HepG2 (cell line): Measurements from ENCODE around the gene PAM16. TPM values are rescaled to one million over a fixed set of nuclear protein-coding genes. Genes with fewer than 3 reads are reported as not detected.

Source experiments
- DR1 ChIP-seq: sonication (generic); formaldehyde crosslinking; IDR thresholded peaks from 2 replicates; pipeline ENCODE4 v1.8.0; 2021; ENCODE audit warnings: mild to moderate bottlenecking, missing genetic modification reagents, inconsistent platforms
- HIC2 ChIP-seq: sonication (generic); formaldehyde crosslinking; IDR thresholded peaks from 2 replicates; pipeline ENCODE4 v1.9.0; 2022; ENCODE audit warnings: low read depth, missing genetic modification reagents
- HMGXB4 ChIP-seq, 2 experiments: sonication (generic) in 1 of 2; formaldehyde crosslinking in 1 of 2; IDR thresholded peaks; 2 replicates each; pipeline versions ENCODE4 v1.4.0 to v1.6.1; 2018 to 2020; ENCODE audit warnings: missing genetic modification reagents in 2 of 2, borderline replicate concordance in 1 of 2, low read depth in 1 of 2, mild to moderate bottlenecking in 1 of 2, missing biosample characterization in 1 of 2
- HNF1B ChIP-seq: sonication (generic); formaldehyde crosslinking; IDR thresholded peaks from 2 replicates; pipeline ENCODE4 v1.5.1; 2020; ENCODE audit warnings: mild to moderate bottlenecking, moderate library complexity, missing genetic modification reagents
- JDP2 ChIP-seq: sonication (generic); formaldehyde crosslinking; IDR thresholded peaks from 2 replicates; pipeline ENCODE4 v1.8.1; 2022; ENCODE audit warnings: missing genetic modification reagents, borderline replicate concordance
- MYC ChIP-seq: sonication (generic); formaldehyde crosslinking; IDR thresholded peaks from 2 replicates; pipeline ENCODE4 v1.9.0; 2021; ENCODE audit warnings: missing genetic modification reagents, borderline replicate concordance
- PTBP1 ChIP-seq: fragments of 200-400 bp; formaldehyde crosslinking; IDR thresholded peaks from 2 replicates; pipeline ENCODE4 v1.6.1; 2018; ENCODE audit warnings: low read length, low read depth; ENCODE audit not compliant: poor library complexity, severe bottlenecking
- RNF2 ChIP-seq: fragments of 450-650 bp; conservative IDR thresholded peaks from 2 replicates; pipeline ENCODE4 v1.6.1; 2016; ENCODE audit warnings: low read depth
- SAP130 ChIP-seq: IDR thresholded peaks from 2 replicates; pipeline ENCODE4 v1.6.1; 2016; ENCODE audit warnings: low read depth
- SOX5 ChIP-seq: IDR thresholded peaks from 2 replicates; pipeline ENCODE4 v1.6.1; 2016; ENCODE audit warnings: borderline replicate concordance
- USF2 ChIP-seq, 2 experiments: sonication (generic) in 1 of 2; formaldehyde crosslinking in 1 of 2; IDR thresholded peaks; 2 replicates each; pipeline versions ENCODE4 v1.5.1 to v1.6.1; 2011 to 2020; ENCODE audit warnings: borderline replicate concordance in 1 of 2, low read depth in 1 of 2, low read length in 1 of 2, mild to moderate bottlenecking in 1 of 2, missing genetic modification reagents in 1 of 2, moderate library complexity in 1 of 2
- ZBTB1 ChIP-seq: sonication (generic); formaldehyde crosslinking; IDR thresholded peaks from 2 replicates; pipeline ENCODE4 v1.4.0; 2020; ENCODE audit warnings: missing genetic modification reagents, borderline replicate concordance
- ZNF230 ChIP-seq: sonication (generic); formaldehyde crosslinking; IDR thresholded peaks from 2 replicates; pipeline ENCODE4 v1.4.0; 2020; ENCODE audit warnings: mild to moderate bottlenecking, missing genetic modification reagents
- ZNF329 ChIP-seq: sonication (generic); formaldehyde crosslinking; IDR thresholded peaks from 2 replicates; pipeline ENCODE4 v1.9.0; 2021; ENCODE audit warnings: low read depth, mild to moderate bottlenecking, missing genetic modification reagents
- ZSCAN22 ChIP-seq: sonication (generic); formaldehyde crosslinking; IDR thresholded peaks from 2 replicates; pipeline ENCODE4 v1.4.0; 2020; ENCODE audit warnings: mild to moderate bottlenecking, missing genetic modification reagents
- polyA plus RNA-seq, 8 experiments: library from polyadenylated mRNA; depleted of rRNA in 3 of 8; stranded (reverse) in 7 of 8; unstranded in 1 of 8; fragments of >200 nt; fragmentation: Illumina TruSeq in 4 of 8; extraction: Trizol in 4 of 8; gene quantifications; 2 replicates each; pipeline versions ENCODE4 v1.2.1 to v1.2.3, GENCODE V29; 2011 to 2016; ENCODE audit warnings: low read depth in 4 of 8, missing spikeins in 1 of 8, mixed read lengths in 1 of 8; ENCODE audit not compliant: insufficient read depth in 1 of 8
- total RNA-seq, 5 experiments: library from RNA; depleted of rRNA; stranded (reverse); fragments of >200 nt; fragmentation: Illumina TruSeq; extraction: Trizol; gene quantifications; 2 replicates each; pipeline ENCODE4 v1.2.3, GENCODE V29; 2016; ENCODE audit warnings: low read depth in 1 of 5
- TF ChIP-seq, protein P1 (sequence below): sonication (generic); formaldehyde crosslinking; IDR thresholded peaks from 2 replicates; pipeline ENCODE4 v1.5.0; 2020; ENCODE audit warnings: mild to moderate bottlenecking, missing genetic modification reagents

PAM16 gene
- total and polyA plus RNA-seq, 2 of the 13 experiments (the other 11 are each of a cell fraction or from before 2014, with no cell fraction given): 51.5 to 51.8 TPM

- TF ChIP-seq HMGXB4 (CRISPR knock-in tag; IDR thresholded peaks at IDR 0.05; ENCODE audit: borderline replicate concordance in 1 of 2, low read depth in 1 of 2) (peak; percentile 85 to 89), ZSCAN22 (CRISPR knock-in tag) (no peak), RNF2 (0 out of 2 replicates have a peak, but pooled peaks have one; percentile 24), MYC (CRISPR knock-in tag) (peak; percentile 59; the same call in 1 of the 2 replicates), DR1 (CRISPR knock-in tag) (peak; percentile 46; the same call in 1 of the 2 replicates), USF2 (IDR thresholded peaks at IDR 0.05; ENCODE audit: low read depth, low read length) (no peak), USF2 (CRISPR knock-in tag; IDR thresholded peaks at IDR 0.05; ENCODE audit: borderline replicate concordance) (0 out of 2 replicates have a peak, but pooled peaks have one; percentile 15), SAP130 (CRISPR knock-in tag) (peak; percentile 60), PTBP1 (peak; percentile 36), HIC2 (CRISPR knock-in tag) (peak; percentile 47; the same call in 1 of the 2 replicates), HNF1B (CRISPR knock-in tag) (peak; percentile 91), SOX5 (CRISPR knock-in tag) (no peak; the same call in 1 of the 2 replicates), ZNF329 (CRISPR knock-in tag) (0 out of 2 replicates have a peak, but pooled peaks have one; percentile 33), ZBTB1 (CRISPR knock-in tag) (no peak), JDP2 (CRISPR knock-in tag) (no peak), ZNF230 (0 out of 2 replicates have a peak, but pooled peaks have one; percentile 59)
- TF ChIP-seq, protein P1, sequence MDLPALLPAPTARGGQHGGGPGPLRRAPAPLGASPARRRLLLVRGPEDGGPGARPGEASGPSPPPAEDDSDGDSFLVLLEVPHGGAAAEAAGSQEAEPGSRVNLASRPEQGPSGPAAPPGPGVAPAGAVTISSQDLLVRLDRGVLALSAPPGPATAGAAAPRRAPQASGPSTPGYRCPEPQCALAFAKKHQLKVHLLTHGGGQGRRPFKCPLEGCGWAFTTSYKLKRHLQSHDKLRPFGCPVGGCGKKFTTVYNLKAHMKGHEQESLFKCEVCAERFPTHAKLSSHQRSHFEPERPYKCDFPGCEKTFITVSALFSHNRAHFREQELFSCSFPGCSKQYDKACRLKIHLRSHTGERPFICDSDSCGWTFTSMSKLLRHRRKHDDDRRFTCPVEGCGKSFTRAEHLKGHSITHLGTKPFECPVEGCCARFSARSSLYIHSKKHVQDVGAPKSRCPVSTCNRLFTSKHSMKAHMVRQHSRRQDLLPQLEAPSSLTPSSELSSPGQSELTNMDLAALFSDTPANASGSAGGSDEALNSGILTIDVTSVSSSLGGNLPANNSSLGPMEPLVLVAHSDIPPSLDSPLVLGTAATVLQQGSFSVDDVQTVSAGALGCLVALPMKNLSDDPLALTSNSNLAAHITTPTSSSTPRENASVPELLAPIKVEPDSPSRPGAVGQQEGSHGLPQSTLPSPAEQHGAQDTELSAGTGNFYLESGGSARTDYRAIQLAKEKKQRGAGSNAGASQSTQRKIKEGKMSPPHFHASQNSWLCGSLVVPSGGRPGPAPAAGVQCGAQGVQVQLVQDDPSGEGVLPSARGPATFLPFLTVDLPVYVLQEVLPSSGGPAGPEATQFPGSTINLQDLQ (CRISPR knock-in tag): peak; percentile 47; the same call in 1 of the 2 replicates
These were observed 37.3 kb downstream of the PAM16 start (continued) for GRCh38 chr16:4313563-4314531.
